Measurements from ENCODE around the gene ALDH18A1.

DNA sequence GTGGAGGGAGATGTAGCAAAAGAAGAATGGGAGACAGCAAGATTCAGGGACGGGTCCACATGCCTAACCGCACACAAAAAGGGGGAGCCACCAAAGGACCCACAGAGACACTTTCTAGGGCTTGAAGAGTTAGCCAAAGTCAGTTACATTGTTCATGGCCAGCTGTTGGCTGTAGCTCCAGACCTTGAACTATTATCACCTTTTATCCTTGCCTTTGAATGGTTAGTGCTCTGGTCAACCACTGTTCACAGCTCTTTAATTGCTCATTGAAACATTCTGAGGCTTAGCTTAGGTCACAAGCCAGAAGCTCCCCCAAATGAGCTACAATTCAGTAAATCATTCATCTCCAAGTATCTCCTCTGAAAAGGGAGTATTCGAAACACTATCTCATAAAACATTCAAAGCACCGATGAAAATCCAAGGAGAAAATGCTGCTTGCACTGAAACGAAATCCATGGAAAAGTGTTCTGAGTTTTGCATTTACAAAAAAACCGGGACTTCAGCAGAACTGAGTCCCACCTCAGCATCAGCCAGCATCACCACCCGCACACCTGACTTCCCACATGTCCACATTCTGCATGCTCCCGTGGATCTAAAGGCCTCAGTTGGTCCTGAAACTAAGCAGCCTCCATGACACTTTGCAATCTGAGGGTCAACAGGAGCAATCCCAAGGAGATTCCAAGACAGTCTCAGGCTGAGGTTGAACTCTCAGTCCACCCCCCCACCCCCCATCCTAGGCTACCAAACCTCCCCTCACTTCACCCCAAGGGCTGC, 99.3 kb downstream of the ALDH18A1 start:
- TF ChIP-seq POLR2AphosphoS5 (IDR thresholded peaks at IDR 0.05) = no peak
- TF ChIP-seq, protein P1, sequence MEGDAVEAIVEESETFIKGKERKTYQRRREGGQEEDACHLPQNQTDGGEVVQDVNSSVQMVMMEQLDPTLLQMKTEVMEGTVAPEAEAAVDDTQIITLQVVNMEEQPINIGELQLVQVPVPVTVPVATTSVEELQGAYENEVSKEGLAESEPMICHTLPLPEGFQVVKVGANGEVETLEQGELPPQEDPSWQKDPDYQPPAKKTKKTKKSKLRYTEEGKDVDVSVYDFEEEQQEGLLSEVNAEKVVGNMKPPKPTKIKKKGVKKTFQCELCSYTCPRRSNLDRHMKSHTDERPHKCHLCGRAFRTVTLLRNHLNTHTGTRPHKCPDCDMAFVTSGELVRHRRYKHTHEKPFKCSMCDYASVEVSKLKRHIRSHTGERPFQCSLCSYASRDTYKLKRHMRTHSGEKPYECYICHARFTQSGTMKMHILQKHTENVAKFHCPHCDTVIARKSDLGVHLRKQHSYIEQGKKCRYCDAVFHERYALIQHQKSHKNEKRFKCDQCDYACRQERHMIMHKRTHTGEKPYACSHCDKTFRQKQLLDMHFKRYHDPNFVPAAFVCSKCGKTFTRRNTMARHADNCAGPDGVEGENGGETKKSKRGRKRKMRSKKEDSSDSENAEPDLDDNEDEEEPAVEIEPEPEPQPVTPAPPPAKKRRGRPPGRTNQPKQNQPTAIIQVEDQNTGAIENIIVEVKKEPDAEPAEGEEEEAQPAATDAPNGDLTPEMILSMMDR (IDR thresholded peaks at IDR 0.05 in 8 of 11, conservative IDR thresholded peaks at IDR 0.05 in 3 of 11) = no peak
- TF ChIP-seq POLR2A (IDR thresholded peaks at IDR 0.05) = no peak
